Non-pigmented ciliary epithelial cell (primary cell): ENCODE results near the gene ANAPC10.
A peak's percentile ranks its signal among the peaks of the same experiment; 100 is the strongest.
"Not testable (repeated sequence)": the region's sequence is repeated elsewhere in the genome, so short reads cannot be mapped to it uniquely, and the experiment has no call there.

Source experiments
- DNase-seq: peaks from one replicate; pipeline ENCODE4 v3.0.0-alpha.2; 2010; ENCODE audit warnings: low read depth

Gene ANAPC10

GRCh38 chr4:145097821-145098674, at the start of gene ANAPC10, which contains the start of gene ABCE1:
TSS of gene ANAPC10 (minus strand) at chr4:145098196. CDS start at chr4:145096099, 2,097 bp downstream.
TSS of gene ABCE1 (plus strand) at chr4:145098311. CDS start at chr4:145104413, 6,102 bp downstream.
- DNase-seq: peak; percentile 91

- DNase-seq: not testable (repeated sequence)
Measured at GRCh38 chr4:145136219-145136618, 38.2 kb upstream of the ANAPC10 start.

GRCh38 chr4:145132511-145133098, 34.6 kb upstream of the ANAPC10 start:
- DNase-seq: no peak

GRCh38 chr4:145131848-145132247, 33.9 kb upstream of the ANAPC10 start:
- no peak for DNase-seq

- DNase-seq: peak; percentile 74
Measured at GRCh38 chr4:145130788-145131399, 32.9 kb upstream of the ANAPC10 start.

GRCh38 chr4:145130130-145130529, 32.1 kb upstream of the ANAPC10 start:
- no peak for DNase-seq

GRCh38 chr4:145125396-145125795, 27.4 kb upstream of the ANAPC10 start:
- DNase-seq: no peak

- no peak for DNase-seq
Measured at GRCh38 chr4:145108128-145108527, 10.1 kb upstream of the ANAPC10 start.

GRCh38 chr4:145107126-145107525, 9.1 kb upstream of the ANAPC10 start:
- no peak for DNase-seq

GRCh38 chr4:145103496-145103895, 5.5 kb upstream of the ANAPC10 start:
- no peak for DNase-seq

- DNase-seq: no peak
Measured at GRCh38 chr4:145102619-145103018, 4.6 kb upstream of the ANAPC10 start.

GRCh38 chr4:145101091-145101490, 3.1 kb upstream of the ANAPC10 start:
- no peak for DNase-seq

- no peak for DNase-seq
Measured at GRCh38 chr4:145099653-145100052, 1.7 kb upstream of the ANAPC10 start.

- peak; percentile 24 for DNase-seq
Measured at GRCh38 chr4:145098675-145099037, 660 bp upstream of the ANAPC10 start.

- DNase-seq: no peak
Measured at GRCh38 chr4:145097331-145097820, 620 bp downstream of the ANAPC10 start.

GRCh38 chr4:145093638-145094037, 4.4 kb downstream of the ANAPC10 start:
- no peak for DNase-seq

- no peak for DNase-seq
Measured at GRCh38 chr4:145090380-145090779, 7.6 kb downstream of the ANAPC10 start.

GRCh38 chr4:145083891-145084605, 13.9 kb downstream of the ANAPC10 start:
- peak; percentile 60 for DNase-seq

GRCh38 chr4:145081756-145082155, 16.2 kb downstream of the ANAPC10 start:
- DNase-seq: no peak

- DNase-seq: no peak
Measured at GRCh38 chr4:145076469-145076855, 21.5 kb downstream of the ANAPC10 start.

- DNase-seq: no peak
Measured at GRCh38 chr4:145075742-145076468, 22.1 kb downstream of the ANAPC10 start.
